GM13977 (cell line): ENCODE data around the gene RNASE9.

ENCODE experiments used
- DNase-seq: peaks from one replicate; pipeline ENCODE4 v3.0.0; 2012; ENCODE audit warnings: low spot score
- CTCF ChIP-seq: IDR thresholded peaks from 2 replicates; pipeline ENCODE4 v1.5.1; 2012; ENCODE audit warnings: mild to moderate bottlenecking, control low read depth; ENCODE audit not compliant: insufficient read depth; ENCODE audit errors: extremely low read depth, missing control alignments
- in situ Hi-C: fragments of 300-500 bp; cut with MboI; formaldehyde crosslinking; loops from one replicate; pipeline ENCODE4 v1.12.0; 2022; ENCODE audit warnings: low sequenced_read_pairs, low pct_unique_long_range_greater_than_20kb, mixed read lengths, inconsistent platforms; ENCODE audit not compliant: unreplicated experiment

The RNASE9 gene

GRCh38 chr14:20548414-20549158 lies 12.3 kb downstream of the RNASE9 start:
- in situ Hi-C loops: no loop called here
- TF ChIP-seq CTCF: no peak
- DNase-seq: no peak

DNA sequence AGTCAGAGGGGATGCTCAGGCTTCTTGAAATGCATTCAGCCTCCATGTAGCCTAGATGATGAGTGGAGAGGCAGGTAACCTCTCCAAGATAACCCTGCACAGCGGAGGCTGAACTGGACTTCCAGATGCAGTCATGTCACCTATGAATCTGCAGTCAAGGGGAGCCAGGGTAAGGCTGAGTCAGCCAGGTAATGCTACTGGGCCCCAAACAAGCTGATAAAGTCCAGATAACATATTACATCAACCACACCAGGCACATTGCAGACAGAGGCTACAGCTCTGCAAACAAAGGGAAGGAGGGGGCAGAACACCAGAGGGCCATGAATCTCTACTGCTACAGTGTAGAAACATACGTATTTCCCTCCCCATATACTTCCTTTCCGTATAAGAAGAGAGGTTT lies 14.0 kb downstream of the RNASE9 start:
- in situ Hi-C loops: no loop called here
- DNase-seq: no peak
- no peak for TF ChIP-seq CTCF

DNA sequence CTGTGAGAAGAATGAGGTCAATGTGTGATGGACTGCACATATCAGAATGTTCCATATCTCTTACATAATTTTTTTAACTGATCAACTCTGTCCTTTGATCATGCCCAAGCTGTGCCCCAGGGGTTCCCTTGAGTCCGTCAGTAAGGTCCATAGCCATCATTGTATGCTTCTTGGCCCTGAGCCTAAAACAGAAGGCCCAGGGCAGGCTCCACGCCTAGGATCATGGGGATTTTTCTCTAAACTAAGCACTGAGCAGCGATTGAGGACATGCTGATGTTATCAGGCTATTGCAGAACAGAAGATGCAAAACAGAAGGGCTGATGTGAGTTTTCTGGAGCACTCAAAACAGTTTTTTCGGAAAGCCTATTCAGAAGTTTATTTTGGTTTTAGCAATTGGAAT lies 20.9 kb downstream of the RNASE9 start:
- TF ChIP-seq CTCF: no peak
- no peak for DNase-seq
- in situ Hi-C loops: no loop called here

DNA sequence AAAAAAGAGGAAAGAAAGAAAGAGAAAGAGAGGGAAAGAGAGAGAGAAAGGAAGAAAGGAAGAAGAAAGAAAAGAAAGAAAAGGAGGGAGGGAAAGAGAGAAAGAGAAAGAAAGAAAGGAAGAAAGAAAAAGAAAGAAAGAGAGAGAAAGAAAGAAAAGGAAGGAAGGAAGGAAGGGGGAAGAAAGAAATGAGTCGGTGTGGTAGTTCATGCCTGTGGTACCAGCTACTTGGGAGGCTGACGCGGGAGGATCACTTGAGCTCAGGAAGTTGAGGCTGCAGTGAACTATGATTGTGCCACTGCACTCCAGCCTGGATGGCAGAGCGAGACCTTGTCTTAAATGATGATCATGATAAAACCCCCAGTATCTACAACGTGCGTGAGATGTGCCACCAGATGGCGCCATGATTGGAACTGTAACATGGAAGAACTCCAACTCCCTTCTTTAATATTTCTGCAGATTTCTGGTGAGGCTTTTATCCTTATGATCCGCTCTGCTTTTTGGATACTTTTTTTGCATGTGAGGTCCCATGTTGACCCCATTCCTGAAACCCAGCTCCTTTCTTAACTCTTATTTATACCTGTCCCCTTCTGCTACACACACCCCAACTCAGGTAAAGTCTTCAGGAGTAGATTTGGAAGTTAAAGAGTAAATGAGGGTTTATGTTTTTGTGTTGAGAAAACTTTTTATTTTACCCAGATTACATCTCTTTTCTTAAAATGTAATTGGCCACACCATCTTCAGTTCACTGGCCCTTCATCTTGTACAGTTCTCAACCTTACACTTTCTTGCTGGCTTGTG lies 29.9 kb downstream of the RNASE9 start:
- in situ Hi-C loops: no loop called here
- DNase-seq: peak; percentile 62
- peak; percentile 83 for TF ChIP-seq CTCF

GRCh38 chr14:20529806-20530205 lies 31.0 kb downstream of the RNASE9 start:
- in situ Hi-C loops: no loop called here
- TF ChIP-seq CTCF: no peak
- DNase-seq: no peak

- no peak for TF ChIP-seq CTCF
- in situ Hi-C loops: no loop called here
- no peak for DNase-seq
Observed at GRCh38 chr14:20524027-20524426, 36.8 kb downstream of the RNASE9 start.
